Kidney (tissue), 14 donors: ENCODE measurements around the gene PRSS50. TPM values are rescaled to one million over a fixed set of nuclear protein-coding genes. Genes with fewer than 3 reads are reported as not detected.

Source experiments
- DNase-seq, 5 donors: peaks; one replicate each; pipeline ENCODE4 v3.0.0-alpha.2; 2013 to 2020
- FAIRE-seq: peaks from 2 replicates; lab custom pipeline; 2012; peaks lifted over from hg19 to GRCh38; lab: Jason Lieb, UNC
- H3K27ac ChIP-seq, 2 donors: one replicate each; pipeline ENCODE4 v1.7.0; 2013; ENCODE audit warnings: low read depth in 2 of 2, low read length in 2 of 2, inconsistent platforms in 1 of 2
- H3K27me3 ChIP-seq: one replicate; pipeline ENCODE4 v1.7.1; 2013; ENCODE audit warnings: low read length, inconsistent platforms; ENCODE audit not compliant: control insufficient read depth, insufficient read depth
- H3K36me3 ChIP-seq, 3 donors: one replicate each; pipeline versions ENCODE4 v1.7.0 to v1.7.1; 2013; ENCODE audit warnings: low read length in 3 of 3, control low read depth in 1 of 3, inconsistent platforms in 1 of 3; ENCODE audit not compliant: insufficient read depth in 3 of 3, control insufficient read depth in 2 of 3
- H3K4me1 ChIP-seq, 3 donors: one replicate each; pipeline versions ENCODE4 v1.7.0 to v1.7.1; 2013; ENCODE audit warnings: low read length in 3 of 3, inconsistent platforms in 1 of 3, low read depth in 1 of 3; ENCODE audit not compliant: control insufficient read depth in 2 of 3, insufficient read depth in 2 of 3
- H3K4me3 ChIP-seq, 3 donors: one replicate each; pipeline versions ENCODE4 v1.7.0 to v1.8.1; 2013; ENCODE audit warnings: low read length in 3 of 3, control low read depth in 1 of 3, inconsistent platforms in 1 of 3
- H3K9ac ChIP-seq, 3 donors: one replicate each; pipeline versions ENCODE4 v1.7.0 to v1.7.1; 2013; ENCODE audit warnings: low read length in 3 of 3, control low read depth in 1 of 3, inconsistent platforms in 1 of 3
- H3K9me3 ChIP-seq, 3 donors: one replicate each; pipeline versions ENCODE4 v1.7.0 to v1.7.1; 2013; ENCODE audit warnings: low read length in 3 of 3, control low read depth in 1 of 3, inconsistent platforms in 1 of 3; ENCODE audit not compliant: control insufficient read depth in 2 of 3, insufficient read depth in 1 of 3
- intact Hi-C: fragments of 100-400 bp; cut with DNase I; formaldehyde crosslinking; loops from one replicate; pipeline ENCODE4 v1.11.1; 2022
- polyA plus RNA-seq: library from polyadenylated mRNA; stranded (reverse); fragments of 350-450 nt; fragmentation: Illumina TruSeq; extraction: RNeasy Lipid Tissue Mini Kit (QIAGEN cat#74804); gene quantifications from one replicate; pipeline ENCODE4 v1.2.3, GENCODE V29; 2014; ENCODE audit warnings: low read depth, low replicate concordance; ENCODE audit not compliant: insufficient read depth
- total RNA-seq: library from RNA; stranded (reverse); fragmentation: NEBNext Ultra II Directional; extraction: Animal tissue kit (Norgen Biotek cat#: 25700); gene quantifications from one replicate; pipeline ENCODE4 v1.2.1, GENCODE V29; 2021
- TF ChIP-seq, protein P1 (sequence below): IDR thresholded peaks from 3 replicates; pipeline ENCODE4 v1.5.1; 2012; ENCODE audit warnings: mild to moderate bottlenecking, moderate library complexity, borderline replicate concordance; ENCODE audit not compliant: insufficient read depth; ENCODE audit errors: extremely low read depth
- donor health status: control.
- donor health status: control.
- donor health status: control.
- donor health status: control.
- donor health status: control.
- donor health status: DM: yes; HTN: yes; CAD: no.
- donor health status: Normal renal cell carcinoma (clear cell type).

The PRSS50 gene
- total and polyA plus RNA-seq, 2 donors from 2014 or later: 0.19 to 0.35 TPM

DNA sequence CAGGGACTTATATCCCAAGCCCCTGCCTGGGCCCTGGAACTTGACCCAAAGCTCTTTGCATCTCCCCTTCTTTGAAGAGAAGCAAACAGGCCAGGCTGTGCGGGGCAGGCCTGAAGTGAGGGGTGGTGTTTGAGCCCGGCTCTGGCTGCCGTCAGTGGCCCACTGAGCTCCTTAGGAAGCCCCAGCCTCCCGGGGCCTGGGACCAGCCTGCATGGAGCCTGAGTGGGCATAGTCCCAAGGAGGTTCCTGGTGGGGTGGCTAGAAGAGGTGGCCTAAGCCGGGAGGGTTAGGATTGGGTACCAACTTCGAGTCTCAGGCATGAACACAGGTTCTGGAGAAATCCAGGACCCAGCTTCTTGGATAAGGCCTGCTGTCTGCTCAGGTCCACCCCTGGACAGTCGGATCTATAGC lies 10.1 kb downstream of the PRSS50 start:
- peak in 1 of 5 donors; percentile 67 for DNase-seq
- intact Hi-C loops: loop anchor here (5.0 kb wide), 1 partner anchor 205 kb away; no protein-coding TSS in a partner anchor
- Histone ChIP-seq H3K4me1 (no peaks in the 10 kb centered on the region), H3K9me3 (no peaks in the 10 kb centered on the region), H3K4me3 (no peak overlapping the region), H3K27ac (no peak overlapping the region), H3K36me3 (no peaks in the 10 kb centered on the region), H3K27me3 (no peaks in the 10 kb centered on the region), H3K9ac (no peak overlapping the region)
- no peak for FAIRE-seq
- TF ChIP-seq, protein P1, sequence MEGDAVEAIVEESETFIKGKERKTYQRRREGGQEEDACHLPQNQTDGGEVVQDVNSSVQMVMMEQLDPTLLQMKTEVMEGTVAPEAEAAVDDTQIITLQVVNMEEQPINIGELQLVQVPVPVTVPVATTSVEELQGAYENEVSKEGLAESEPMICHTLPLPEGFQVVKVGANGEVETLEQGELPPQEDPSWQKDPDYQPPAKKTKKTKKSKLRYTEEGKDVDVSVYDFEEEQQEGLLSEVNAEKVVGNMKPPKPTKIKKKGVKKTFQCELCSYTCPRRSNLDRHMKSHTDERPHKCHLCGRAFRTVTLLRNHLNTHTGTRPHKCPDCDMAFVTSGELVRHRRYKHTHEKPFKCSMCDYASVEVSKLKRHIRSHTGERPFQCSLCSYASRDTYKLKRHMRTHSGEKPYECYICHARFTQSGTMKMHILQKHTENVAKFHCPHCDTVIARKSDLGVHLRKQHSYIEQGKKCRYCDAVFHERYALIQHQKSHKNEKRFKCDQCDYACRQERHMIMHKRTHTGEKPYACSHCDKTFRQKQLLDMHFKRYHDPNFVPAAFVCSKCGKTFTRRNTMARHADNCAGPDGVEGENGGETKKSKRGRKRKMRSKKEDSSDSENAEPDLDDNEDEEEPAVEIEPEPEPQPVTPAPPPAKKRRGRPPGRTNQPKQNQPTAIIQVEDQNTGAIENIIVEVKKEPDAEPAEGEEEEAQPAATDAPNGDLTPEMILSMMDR: no peak

DNA sequence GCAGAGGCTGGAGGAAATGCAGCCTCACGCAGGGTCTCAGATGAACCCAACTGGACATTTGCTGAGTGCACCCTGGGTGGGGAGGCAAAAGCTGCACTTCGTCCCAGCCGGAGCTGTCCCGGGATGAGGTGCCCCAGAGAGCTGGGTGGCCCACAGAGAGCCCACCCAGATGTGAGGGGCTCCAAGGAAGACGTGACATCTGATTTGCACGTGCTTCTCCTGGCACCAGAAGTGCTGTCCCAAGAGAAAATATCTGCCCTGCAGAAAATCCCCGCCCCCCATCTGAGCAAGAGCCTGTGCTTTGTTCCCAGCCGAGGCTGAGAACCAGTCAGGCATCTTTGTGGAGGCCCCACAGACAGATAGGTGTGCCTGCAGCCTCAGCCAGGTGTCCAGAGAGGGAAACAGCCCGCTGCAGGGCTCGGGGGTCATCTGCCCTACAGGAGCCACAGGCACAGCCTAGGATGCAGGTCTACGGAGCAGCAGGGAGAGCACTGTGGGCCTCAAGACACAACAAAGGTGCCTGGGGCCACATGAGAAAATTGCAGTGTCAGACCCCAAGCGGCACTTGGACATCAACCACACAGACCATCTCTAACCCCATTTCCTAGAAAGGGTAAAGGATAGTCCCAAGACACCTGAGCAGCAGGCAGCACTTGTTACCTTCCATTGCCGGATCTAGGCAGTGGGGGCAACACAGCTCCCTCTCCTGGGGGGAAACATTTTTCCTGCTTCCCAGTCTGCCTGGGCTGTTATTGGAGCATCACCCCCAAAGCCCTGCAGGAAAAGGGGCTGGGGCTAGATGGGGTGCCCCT lies 10.7 kb downstream of the PRSS50 start:
- no peak overlapping the region for H3K9ac ChIP-seq
- H3K27me3 ChIP-seq: no peaks in the 10 kb centered on the region
- no peak overlapping the region for H3K27ac ChIP-seq
- FAIRE-seq: no peak
- TF ChIP-seq, protein P1: no peak
- no peaks in the 10 kb centered on the region for H3K4me1 ChIP-seq
- intact Hi-C loops: loop anchor here (5.0 kb wide), 1 partner anchor 205 kb away; no protein-coding TSS in a partner anchor
- H3K4me3 ChIP-seq: no peak overlapping the region
- H3K36me3 ChIP-seq: no peaks in the 10 kb centered on the region
- no peaks in the 10 kb centered on the region for H3K9me3 ChIP-seq
- peak in 2 of 5 donors; percentile 39 to 43 for DNase-seq

DNA sequence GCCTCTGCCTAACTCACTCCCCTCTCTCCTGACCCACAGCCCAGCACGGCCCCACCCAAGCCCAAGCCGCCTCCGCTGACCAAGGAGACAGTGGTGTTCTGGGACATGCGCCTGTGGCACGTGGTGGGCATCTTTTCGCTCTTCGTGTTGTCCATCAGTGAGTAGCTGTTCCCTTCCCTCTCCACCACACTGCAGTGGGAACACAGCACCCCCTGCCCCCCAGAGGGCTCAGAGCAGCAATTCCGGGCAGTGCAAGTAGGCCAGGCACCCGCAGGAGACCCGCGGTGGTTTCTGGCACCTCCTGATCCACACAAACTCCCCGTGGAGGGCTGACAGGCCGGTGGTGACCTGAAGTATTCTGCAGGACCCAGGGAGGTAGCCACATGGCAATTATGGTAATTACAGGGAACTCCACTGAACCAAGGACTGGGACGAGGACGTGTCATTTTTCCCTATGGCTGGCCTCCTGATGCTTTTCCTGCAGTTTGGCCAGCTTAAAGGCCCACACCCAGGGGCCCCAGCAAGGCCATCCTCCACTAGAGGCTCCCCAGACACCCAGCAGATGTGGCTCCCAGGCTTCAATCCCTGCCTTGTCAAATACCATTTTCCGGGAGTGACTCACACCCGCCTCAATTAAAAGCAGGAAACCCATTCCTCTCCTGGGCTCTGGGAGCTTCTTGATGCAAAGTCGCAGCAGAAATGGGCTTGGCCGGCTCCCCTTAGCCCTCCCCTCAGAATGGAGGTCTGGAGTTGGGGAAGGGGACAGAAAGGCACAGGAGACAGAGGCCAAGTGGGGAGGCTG lies 11.7 kb downstream of the PRSS50 start:
- peaks cover 0 to 4% (median 0%) of the 10 kb centered on the region in 3 donors for H3K4me1 ChIP-seq
- DNase-seq: peak in 2 of 5 donors; percentile 38 to 64

More for the DNA sequence above, 11.7 kb downstream of the PRSS50 start:
- Histone ChIP-seq H3K27ac (no peak overlapping the region), H3K4me3 (no peak overlapping the region), H3K36me3 (no peaks in the 10 kb centered on the region), H3K27me3 (no peaks in the 10 kb centered on the region), H3K9ac (no peak overlapping the region), H3K9me3 (no peaks in the 10 kb centered on the region)
- FAIRE-seq: no peak
- TF ChIP-seq, protein P1: no peak
- intact Hi-C loops: loop anchor here (5.0 kb wide), 1 partner anchor 206 kb away; no protein-coding TSS in a partner anchor
